Loucy (cell line): ENCODE results near the gene EEF1AKMT1.

Experiments used
- H2AFZ ChIP-seq: fragments of 200-600 bp; sonication (generic); 2 replicates; pipeline ENCODE4 v1.6.0; 2016; ENCODE audit warnings: antibody characterized with exemption, mild to moderate bottlenecking, low read length, moderate library complexity
- H3F3A ChIP-seq: fragments of 200-600 bp; 2 replicates; pipeline ENCODE4 v1.6.0; 2016; ENCODE audit warnings: antibody characterized with exemption, low read depth, mild to moderate bottlenecking
- H3K27me3 ChIP-seq: fragments of 200-600 bp; sonication (generic); 2 replicates; pipeline ENCODE4 v1.6.1; 2014; ENCODE audit warnings: low read length, mild to moderate bottlenecking; ENCODE audit not compliant: insufficient read depth, poor library complexity, severe bottlenecking
- H3K36me3 ChIP-seq: fragments of 200-600 bp; sonication (generic); 2 replicates; pipeline ENCODE4 v1.6.1; 2016; ENCODE audit warnings: low read length; ENCODE audit not compliant: insufficient read depth
- H3K4me1 ChIP-seq: fragments of 200-600 bp; sonication (generic); 2 replicates; pipeline ENCODE4 v1.5.1; 2014; ENCODE audit warnings: low read length, mild to moderate bottlenecking; ENCODE audit not compliant: insufficient read depth, poor library complexity, severe bottlenecking
- H3K4me2 ChIP-seq: fragments of 200-600 bp; sonication (generic); 2 replicates; pipeline ENCODE4 v1.6.0; 2014; ENCODE audit warnings: antibody characterized with exemption, low read length, low read depth, mild to moderate bottlenecking; ENCODE audit not compliant: poor library complexity, severe bottlenecking
- H3K4me3 ChIP-seq: fragments of 200-600 bp; sonication (generic); 2 replicates; pipeline ENCODE4 v1.5.1; 2014; ENCODE audit warnings: low read length, mild to moderate bottlenecking, mixed read lengths; ENCODE audit not compliant: poor library complexity, severe bottlenecking
- H3K79me2 ChIP-seq: fragments of 200-600 bp; sonication (generic); 2 replicates; pipeline ENCODE4 v1.6.1; 2014; ENCODE audit warnings: low read length; ENCODE audit not compliant: insufficient read depth
- H3K9ac ChIP-seq: fragments of 200-600 bp; sonication (generic); 2 replicates; pipeline ENCODE4 v1.6.0; 2014; ENCODE audit warnings: mild to moderate bottlenecking, low read depth, low read length, moderate library complexity; ENCODE audit not compliant: poor library complexity, severe bottlenecking
- H3K9me2 ChIP-seq: fragments of 200-600 bp; sonication (generic); replicated peaks from 2 replicates; pipeline ENCODE4 v1.6.1; 2016; ENCODE audit warnings: low read depth, low read length, mixed read lengths
- H3K9me3 ChIP-seq: fragments of 200-600 bp; sonication (generic); 2 replicates; pipeline ENCODE4 v1.6.1; 2014; ENCODE audit warnings: mild to moderate bottlenecking, antibody characterized with exemption, low read length, low read depth; ENCODE audit not compliant: insufficient read depth
- H4K20me1 ChIP-seq: fragments of 200-600 bp; sonication (generic); 2 replicates; pipeline ENCODE4 v1.6.0; 2014; ENCODE audit warnings: antibody characterized with exemption, low read length, mild to moderate bottlenecking; ENCODE audit not compliant: insufficient read depth, poor library complexity, severe bottlenecking
- CTCF ChIP-seq: fragments of 200-600 bp; sonication (generic); conservative IDR thresholded peaks from 2 replicates; pipeline ENCODE4 v1.5.1; 2014; ENCODE audit warnings: mild to moderate bottlenecking, antibody characterized with exemption, low read length
- EZH2phosphoT487 ChIP-seq: fragments of 200-600 bp; IDR thresholded peaks from 2 replicates; pipeline ENCODE4 v1.6.1; 2018; ENCODE audit warnings: antibody characterized with exemption, mild to moderate bottlenecking, moderate library complexity, borderline replicate concordance

EEF1AKMT1 gene

GRCh38 chr13:20729633-20730585, 43.9 kb downstream of the EEF1AKMT1 start:
- no peaks in the 10 kb centered on the region for H3F3A ChIP-seq
- no peaks in the 10 kb centered on the region for H3K27me3 ChIP-seq
- H3K9me3 ChIP-seq: no peaks in the 10 kb centered on the region
- no peak overlapping the region for H3K9ac ChIP-seq
- H2AFZ ChIP-seq: no peak overlapping the region
- no peaks in the 10 kb centered on the region for H3K4me1 ChIP-seq
- no peak overlapping the region for H3K4me2 ChIP-seq
- no peaks in the 10 kb centered on the region for H3K79me2 ChIP-seq
- no peak overlapping the region for H3K4me3 ChIP-seq
- TF ChIP-seq EZH2phosphoT487 (no peak), CTCF (no peak)
- H3K9me2 ChIP-seq: no peaks in the 10 kb centered on the region
- H4K20me1 ChIP-seq: no peaks in the 10 kb centered on the region
- no peaks in the 10 kb centered on the region for H3K36me3 ChIP-seq

- H3K4me3 ChIP-seq: no peak overlapping the region
- no peaks in the 10 kb centered on the region for H3K27me3 ChIP-seq
- H2AFZ ChIP-seq: no peak overlapping the region
- H3K36me3 ChIP-seq: no peaks in the 10 kb centered on the region
- H4K20me1 ChIP-seq: no peaks in the 10 kb centered on the region
- TF ChIP-seq CTCF: no peak
- TF ChIP-seq EZH2phosphoT487: no peak
- no peaks in the 10 kb centered on the region for H3K4me1 ChIP-seq
- no peaks in the 10 kb centered on the region for H3F3A ChIP-seq
- no peaks in the 10 kb centered on the region for H3K9me2 ChIP-seq
- no peak overlapping the region for H3K4me2 ChIP-seq
- no peak overlapping the region for H3K9ac ChIP-seq
- H3K79me2 ChIP-seq: no peaks in the 10 kb centered on the region
- H3K9me3 ChIP-seq: no peaks in the 10 kb centered on the region
Measured at GRCh38 chr13:20728579-20729311, 45.0 kb downstream of the EEF1AKMT1 start.

- Histone ChIP-seq H2AFZ (no peak overlapping the region), H3K36me3 (no peaks in the 10 kb centered on the region), H3K4me3 (no peak overlapping the region), H3K4me2 (no peak overlapping the region), H3F3A (no peaks in the 10 kb centered on the region), H3K9me2 (no peaks in the 10 kb centered on the region), H4K20me1 (no peaks in the 10 kb centered on the region), H3K9ac (no peak overlapping the region), H3K79me2 (no peaks in the 10 kb centered on the region), H3K4me1 (no peaks in the 10 kb centered on the region), H3K9me3 (no peaks in the 10 kb centered on the region), H3K27me3 (no peaks in the 10 kb centered on the region)
- TF ChIP-seq CTCF (no peak), EZH2phosphoT487 (no peak)
Measured at GRCh38 chr13:20727856-20728255, 45.9 kb downstream of the EEF1AKMT1 start.
